ENCODE measurements around the gene UBE2QL1. TPM values are rescaled to one million over a fixed set of nuclear protein-coding genes. Genes with fewer than 3 reads are reported as not detected.

Gene UBE2QL1
- total RNA-seq, 1 experiment from 2014 or later = 0.11 TPM

GRCh38 chr5:6543830-6544560 is 95.3 kb downstream of the UBE2QL1 start:
- Histone ChIP-seq H3K27ac (ENCODE audit: insufficient read length, low read depth, low read length) (no peak overlapping the region), H3K14ac (ENCODE audit: insufficient read depth, low read length) (no peak overlapping the region), H3K9ac (ENCODE audit: extremely low read depth, insufficient read length, low read length) (no peak overlapping the region), H3K56ac (ENCODE audit: insufficient read length, low read depth, low read length) (no peak overlapping the region), H2AK5ac (ENCODE audit: insufficient read length, low read length) (no peak overlapping the region), H2AFZ (ENCODE audit: low read length) (no peak overlapping the region), H3K79me2 (ENCODE audit: insufficient read depth, low read length) (no peaks in the 10 kb centered on the region), H3T11ph (ENCODE audit: low read length) (no peak overlapping the region), H2BK20ac (ENCODE audit: low read depth, low read length, poor library complexity, severe bottlenecking) (no peak overlapping the region), H2BK15ac (ENCODE audit: low read depth, low read length) (no peak overlapping the region), H3K27me3 (ENCODE audit: insufficient read depth, low read length) (no peaks in the 10 kb centered on the region), H4K91ac (ENCODE audit: insufficient read length, low read depth, low read length) (no peak overlapping the region), H2BK12ac (ENCODE audit: insufficient read length, low read depth, low read length) (no peak overlapping the region), H3K9me3 (ENCODE audit: control insufficient read depth, low read depth, low read length) (no peaks in the 10 kb centered on the region), H2BK120ac (ENCODE audit: low read depth, low read length, poor library complexity, severe bottlenecking) (no peak overlapping the region), H3K18ac (ENCODE audit: insufficient read length, low read depth, low read length) (no peak overlapping the region), H4K8ac (replicated peaks; ENCODE audit: insufficient read length, low read depth, low read length) (no peak overlapping the region), H3K23ac (ENCODE audit: insufficient read length, low read depth, low read length) (no peak overlapping the region), H3K4ac (ENCODE audit: low read depth, low read length) (no peak overlapping the region), H3K23me2 (ENCODE audit: insufficient read length, low read depth, low read length, poor library complexity, severe bottlenecking) (no peaks in the 10 kb centered on the region), H4K5ac (ENCODE audit: insufficient read length, low read depth, low read length) (no peak overlapping the region), H4K20me1 (ENCODE audit: control insufficient read depth, insufficient read depth, insufficient read length) (no peaks in the 10 kb centered on the region), H2BK5ac (ENCODE audit: insufficient read length, low read length) (no peak overlapping the region), H3K79me1 (ENCODE audit: insufficient read depth, low read depth, low read length, poor library complexity, severe bottlenecking) (no peaks in the 10 kb centered on the region), H3K4me1 (ENCODE audit: insufficient read depth, low read length) (no peaks in the 10 kb centered on the region), H3K4me2 (ENCODE audit: insufficient read depth, insufficient read length, low read length) (no peak overlapping the region)
- no peak overlapping the region; a peak in 1 of 7 replicates for H3K27ac Mint-ChIP-seq
- H3K9me3 Mint-ChIP-seq = peaks cover 0 to 3% of the 10 kb centered on the region in 2 experiments; a peak in 1 of 5 replicates
- peaks cover 24% of the 10 kb centered on the region for H3K27me3 Mint-ChIP-seq (ENCODE audit: low read depth)
- no peaks in the 10 kb centered on the region for H3K36me3 Mint-ChIP-seq (ENCODE audit: insufficient read depth in 1 of 3, low read depth in 3 of 3)
- peaks cover 10 to 12% of the 10 kb centered on the region in 2 experiments for H3K4me1 Mint-ChIP-seq
- no peak for TF ChIP-seq CTCF (conservative IDR thresholded peaks at IDR 0.05)
- no peak overlapping the region for H3K4me3 Mint-ChIP-seq
- no CpG with 5 or more reads among the region's 12 CpGs for WGBS (ENCODE audit: extremely low coverage, insufficient read length, low lambda C conversion rate)
- DNase-seq = no peak

Other genes with a start within 250 kb of the UBE2QL1 start
- 34.6 and 35.3 TPM in 2 replicates for gene MED10, start 70.3 kb upstream of the UBE2QL1 start, total RNA-seq (2021)
- gene NSUN2, start 184.2 kb downstream of the UBE2QL1 start, total RNA-seq (2021) = 115 and 116 TPM in 2 replicates
- 29.9 and 31.3 TPM in 2 replicates for gene SRD5A1, start 184.6 kb downstream of the UBE2QL1 start, total RNA-seq (2021)